Keratinocyte (primary cell): ENCODE data around the gene NR3C2. TPM values are rescaled to one million over a fixed set of nuclear protein-coding genes. Genes with fewer than 3 reads are reported as not detected.

Experiments used
- DNase-seq: peaks from one replicate; pipeline ENCODE4 v3.0.0-alpha.2; 2011; ENCODE audit warnings: low read depth, missing footprints, low spot score
- FAIRE-seq: peaks from 2 replicates; lab custom pipeline; 2011; peaks lifted over from hg19 to GRCh38; lab: Jason Lieb, UNC
- H2AFZ ChIP-seq: 2 replicates; pipeline ENCODE4 v1.6.0; 2012; ENCODE audit warnings: low read length, control low read depth, inconsistent platforms; ENCODE audit not compliant: control insufficient read depth
- H3K27ac ChIP-seq: 2 replicates; pipeline ENCODE4 v1.5.1; 2011; ENCODE audit warnings: low read length; ENCODE audit not compliant: control insufficient read depth, insufficient read depth
- H3K27me3 ChIP-seq: 3 replicates; pipeline ENCODE4 v1.6.0; 2011; ENCODE audit warnings: low read length; ENCODE audit not compliant: control insufficient read depth, insufficient read depth; ENCODE audit errors: extremely low read depth
- H3K36me3 ChIP-seq, 2 experiments: 2 replicates in 1 of 2; 3 replicates in 1 of 2; pipeline ENCODE4 v1.5.1; 2011; ENCODE audit warnings: low read length in 2 of 2, mild to moderate bottlenecking in 1 of 2; ENCODE audit not compliant: control insufficient read depth in 2 of 2, insufficient read depth in 2 of 2; ENCODE audit errors: extremely low read depth in 1 of 2
- H3K4me1 ChIP-seq: 3 replicates; pipeline ENCODE4 v1.5.1; 2011; ENCODE audit warnings: low read length; ENCODE audit not compliant: control insufficient read depth, insufficient read depth; ENCODE audit errors: extremely low read depth
- H3K4me2 ChIP-seq: 3 replicates; pipeline ENCODE4 v1.6.0; 2011; ENCODE audit warnings: low read depth, low read length; ENCODE audit not compliant: control insufficient read depth, insufficient read depth; ENCODE audit errors: extremely low read depth
- H3K4me3 ChIP-seq, 3 experiments: fragments of 200-600 bp in 1 of 3; sonication (generic) in 1 of 3; 2 replicates in 2 of 3; 3 replicates in 1 of 3; pipeline ENCODE4 v1.5.1; 2011 to 2016; ENCODE audit warnings: low read length in 3 of 3, mild to moderate bottlenecking in 3 of 3, control low read depth in 2 of 3, inconsistent platforms in 1 of 3, low read depth in 1 of 3, mixed read lengths in 1 of 3, mixed run types in 1 of 3, moderate library complexity in 1 of 3; ENCODE audit not compliant: control insufficient read depth in 2 of 3, insufficient read depth in 2 of 3; ENCODE audit errors: extremely low read depth in 1 of 3
- H3K79me2 ChIP-seq: 2 replicates; pipeline ENCODE4 v1.6.0; 2012; ENCODE audit warnings: low read length; ENCODE audit not compliant: control insufficient read depth, insufficient read depth
- H3K9ac ChIP-seq: 3 replicates; pipeline ENCODE4 v1.6.0; 2011; ENCODE audit warnings: low read length; ENCODE audit not compliant: control insufficient read depth, insufficient read depth; ENCODE audit errors: extremely low read depth
- H3K9me1 ChIP-seq: 3 replicates; pipeline ENCODE4 v1.6.0; 2011; ENCODE audit warnings: low read length; ENCODE audit not compliant: control insufficient read depth, insufficient read depth; ENCODE audit errors: extremely low read depth
- H3K9me3 ChIP-seq: 2 replicates; pipeline ENCODE4 v1.5.1; 2012; ENCODE audit warnings: low read depth, low read length; ENCODE audit not compliant: control insufficient read depth
- H4K20me1 ChIP-seq: 3 replicates; pipeline ENCODE4 v1.6.0; 2011; ENCODE audit warnings: low read length; ENCODE audit not compliant: control insufficient read depth, insufficient read depth; ENCODE audit errors: extremely low read depth
- EZH2 ChIP-seq: IDR thresholded peaks from one replicate; pipeline ENCODE4 v1.6.1; 2012; ENCODE audit warnings: inconsistent platforms, mild to moderate bottlenecking, low read length, moderate library complexity
- dilution Hi-C: fragments of 300-500 bp; cut with MboI; formaldehyde crosslinking; loops from one replicate; pipeline ENCODE4 v1.7.0; 2020; ENCODE audit warnings: low sequenced_read_pairs; ENCODE audit not compliant: extremely low pct_ligation_motif_present
- polyA plus RNA-seq, 5 experiments: library from polyadenylated mRNA; depleted of rRNA in 3 of 5; stranded (reverse) in 3 of 5; stranded (forward) in 1 of 5; unstranded in 1 of 5; fragments of >200 nt; gene quantifications; 1 replicate in 1 of 5; 2 replicates in 3 of 5; 3 replicates in 1 of 5; pipeline versions ENCODE4 v1.2.1 to v1.2.3, GENCODE V29; 2011 to 2012; ENCODE audit warnings: missing spikeins in 2 of 5, low read depth in 1 of 5, low replicate concordance in 1 of 5
- TF ChIP-seq, protein P1 (sequence below), 3 experiments: IDR thresholded peaks in 1 of 3; conservative IDR thresholded peaks in 1 of 3; optimal IDR thresholded peaks in 1 of 3; 2 replicates in 2 of 3; 3 replicates in 1 of 3; pipeline versions ENCODE3 to v1.5.1; 2011; ENCODE audit warnings: low read length in 3 of 3, mild to moderate bottlenecking in 3 of 3, moderate library complexity in 2 of 3, control low read depth in 1 of 3, inconsistent platforms in 1 of 3; ENCODE audit not compliant: insufficient read depth in 2 of 3; ENCODE audit errors: extremely low read depth in 1 of 3

The NR3C2 gene
- polyA plus RNA-seq, 1 donor (not counting 4 experiments of a cell fraction or from before 2014, with no cell fraction given), result 1.5 TPM

DNA sequence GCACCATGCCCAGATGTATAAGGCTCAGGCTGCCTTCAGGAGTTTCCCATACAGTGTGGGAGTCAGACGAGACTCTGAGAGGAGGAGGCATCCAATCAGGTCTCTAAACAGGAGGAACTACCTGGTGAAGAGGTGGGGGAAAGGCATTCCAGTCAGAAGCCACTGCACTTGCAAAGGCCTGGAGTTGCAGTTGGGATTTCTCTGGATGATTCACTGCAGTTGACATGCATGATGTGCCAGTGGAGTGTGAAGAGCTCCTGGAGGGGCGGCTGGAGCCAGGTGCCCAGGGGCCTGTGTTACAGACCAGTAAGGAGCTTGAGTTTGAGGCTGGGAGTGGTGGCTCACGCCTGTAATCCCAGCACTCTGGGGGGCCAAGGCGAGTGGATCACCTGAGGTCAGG lies 371.2 kb downstream of the NR3C2 start:
- H3K4me2 ChIP-seq, result no peak overlapping the region
- H3K27ac ChIP-seq, result no peak overlapping the region
- dilution Hi-C loops, result no loop called here
- DNase-seq (no peak), FAIRE-seq (no peak)
- peaks cover 3% of the 10 kb centered on the region for H4K20me1 ChIP-seq
- H3K9me3 ChIP-seq, result no peaks in the 10 kb centered on the region
- TF ChIP-seq, protein P1, sequence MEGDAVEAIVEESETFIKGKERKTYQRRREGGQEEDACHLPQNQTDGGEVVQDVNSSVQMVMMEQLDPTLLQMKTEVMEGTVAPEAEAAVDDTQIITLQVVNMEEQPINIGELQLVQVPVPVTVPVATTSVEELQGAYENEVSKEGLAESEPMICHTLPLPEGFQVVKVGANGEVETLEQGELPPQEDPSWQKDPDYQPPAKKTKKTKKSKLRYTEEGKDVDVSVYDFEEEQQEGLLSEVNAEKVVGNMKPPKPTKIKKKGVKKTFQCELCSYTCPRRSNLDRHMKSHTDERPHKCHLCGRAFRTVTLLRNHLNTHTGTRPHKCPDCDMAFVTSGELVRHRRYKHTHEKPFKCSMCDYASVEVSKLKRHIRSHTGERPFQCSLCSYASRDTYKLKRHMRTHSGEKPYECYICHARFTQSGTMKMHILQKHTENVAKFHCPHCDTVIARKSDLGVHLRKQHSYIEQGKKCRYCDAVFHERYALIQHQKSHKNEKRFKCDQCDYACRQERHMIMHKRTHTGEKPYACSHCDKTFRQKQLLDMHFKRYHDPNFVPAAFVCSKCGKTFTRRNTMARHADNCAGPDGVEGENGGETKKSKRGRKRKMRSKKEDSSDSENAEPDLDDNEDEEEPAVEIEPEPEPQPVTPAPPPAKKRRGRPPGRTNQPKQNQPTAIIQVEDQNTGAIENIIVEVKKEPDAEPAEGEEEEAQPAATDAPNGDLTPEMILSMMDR (optimal IDR thresholded peaks at IDR 0.05 in 1 of 3, IDR thresholded peaks at IDR 0.05 in 1 of 3, conservative IDR thresholded peaks at IDR 0.05 in 1 of 3; ENCODE audit: extremely low read depth in 1 of 3, insufficient read depth in 2 of 3, low read length in 3 of 3), result no peak
- TF ChIP-seq EZH2, result no peak
- H3K36me3 ChIP-seq, result peaks cover 5 to 20% of the 10 kb centered on the region in 2 experiments
- no peak overlapping the region for H3K4me3 ChIP-seq
- H3K9me1 ChIP-seq, result no peaks in the 10 kb centered on the region
- H2AFZ ChIP-seq, result no peak overlapping the region
- H3K9ac ChIP-seq, result no peak overlapping the region
- H3K79me2 ChIP-seq, result no peaks in the 10 kb centered on the region
- H3K27me3 ChIP-seq, result no peaks in the 10 kb centered on the region
- H3K4me1 ChIP-seq, result no peaks in the 10 kb centered on the region

GRCh38 chr4:148069895-148070178 lies 372.4 kb downstream of the NR3C2 start:
- Histone ChIP-seq H3K9ac (no peak overlapping the region), H3K9me3 (no peaks in the 10 kb centered on the region), H3K9me1 (no peaks in the 10 kb centered on the region), H3K27ac (no peak overlapping the region), H3K4me2 (no peak overlapping the region), H3K27me3 (no peaks in the 10 kb centered on the region), H3K79me2 (no peaks in the 10 kb centered on the region), H3K36me3 (peaks cover 7 to 24% of the 10 kb centered on the region in 2 experiments), H3K4me1 (no peaks in the 10 kb centered on the region), H2AFZ (no peak overlapping the region), H4K20me1 (peaks cover 3% of the 10 kb centered on the region), H3K4me3 (no peak overlapping the region)
- no peak for FAIRE-seq
- DNase-seq, result no peak
- dilution Hi-C loops, result no loop called here
- no peak for TF ChIP-seq EZH2
- TF ChIP-seq, protein P1 (optimal IDR thresholded peaks at IDR 0.05 in 1 of 3, IDR thresholded peaks at IDR 0.05 in 1 of 3, conservative IDR thresholded peaks at IDR 0.05 in 1 of 3; ENCODE audit: extremely low read depth in 1 of 3, insufficient read depth in 2 of 3, low read length in 3 of 3), result no peak
